HCT116 (cell line): ENCODE measurements around the gene SLC35G3.

Experiments used
- EZH2 ChIP-seq: fragments of 200-600 bp; sonication (generic); IDR thresholded peaks from 2 replicates; pipeline ENCODE4 v1.6.1; 2017; ENCODE audit warnings: antibody characterized with exemption, mixed run types
- POLR2A ChIP-seq: IDR thresholded peaks from 2 replicates; pipeline ENCODE4 v1.7.0; 2011; ENCODE audit warnings: borderline replicate concordance; ENCODE audit not compliant: insufficient read depth, insufficient read length; ENCODE audit errors: extremely low read depth
- POLR2AphosphoS5 ChIP-seq: IDR thresholded peaks from 2 replicates; pipeline ENCODE4 v1.6.1; 2011; ENCODE audit warnings: mild to moderate bottlenecking, low read depth, low read length, moderate library complexity
- RAD21 ChIP-seq: IDR thresholded peaks from 2 replicates; pipeline ENCODE4 v1.6.1; 2012; ENCODE audit warnings: low read depth, mild to moderate bottlenecking
- SRF ChIP-seq: IDR thresholded peaks from 2 replicates; pipeline ENCODE4 v1.6.1; 2012; ENCODE audit warnings: low read depth
- TF ChIP-seq, protein P1 (sequence below), 3 experiments: fragments of 200-600 bp in 1 of 3; sonication (generic) in 1 of 3; IDR thresholded peaks in 2 of 3; conservative IDR thresholded peaks in 1 of 3; 2 replicates each; pipeline ENCODE4 v1.5.1; 2012 to 2017; ENCODE audit warnings: low read depth in 2 of 3, low read length in 2 of 3, antibody characterized with exemption in 1 of 3, borderline replicate concordance in 1 of 3, control low read depth in 1 of 3, mild to moderate bottlenecking in 1 of 3, mixed read lengths in 1 of 3, mixed run types in 1 of 3, moderate library complexity in 1 of 3; ENCODE audit not compliant: insufficient read depth in 1 of 3
- TF ChIP-seq, protein P2 (sequence below): IDR thresholded peaks from 2 replicates; pipeline ENCODE4 v1.6.1; 2012

DNA sequence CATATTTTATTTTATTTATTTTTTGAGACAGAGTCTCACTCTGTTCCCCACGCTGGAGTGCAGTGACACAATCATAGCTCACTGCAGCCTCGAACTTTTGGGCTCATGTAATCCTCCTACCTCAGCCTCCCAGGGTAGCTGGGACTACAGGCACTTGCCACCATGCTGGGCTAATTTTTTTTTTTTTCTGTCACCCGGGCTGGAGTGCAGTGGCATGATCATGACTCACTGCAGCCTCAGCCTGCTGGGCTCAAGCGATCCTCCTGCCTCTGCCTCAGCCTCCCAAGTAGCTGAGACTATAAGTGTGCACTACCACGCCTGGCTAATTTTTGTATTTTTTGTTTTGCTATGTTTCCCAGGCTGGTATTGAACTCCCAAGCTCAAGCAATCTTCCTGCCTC is 29.5 kb downstream of the SLC35G3 start:
- no peak for TF ChIP-seq RAD21
- TF ChIP-seq, protein P1, sequence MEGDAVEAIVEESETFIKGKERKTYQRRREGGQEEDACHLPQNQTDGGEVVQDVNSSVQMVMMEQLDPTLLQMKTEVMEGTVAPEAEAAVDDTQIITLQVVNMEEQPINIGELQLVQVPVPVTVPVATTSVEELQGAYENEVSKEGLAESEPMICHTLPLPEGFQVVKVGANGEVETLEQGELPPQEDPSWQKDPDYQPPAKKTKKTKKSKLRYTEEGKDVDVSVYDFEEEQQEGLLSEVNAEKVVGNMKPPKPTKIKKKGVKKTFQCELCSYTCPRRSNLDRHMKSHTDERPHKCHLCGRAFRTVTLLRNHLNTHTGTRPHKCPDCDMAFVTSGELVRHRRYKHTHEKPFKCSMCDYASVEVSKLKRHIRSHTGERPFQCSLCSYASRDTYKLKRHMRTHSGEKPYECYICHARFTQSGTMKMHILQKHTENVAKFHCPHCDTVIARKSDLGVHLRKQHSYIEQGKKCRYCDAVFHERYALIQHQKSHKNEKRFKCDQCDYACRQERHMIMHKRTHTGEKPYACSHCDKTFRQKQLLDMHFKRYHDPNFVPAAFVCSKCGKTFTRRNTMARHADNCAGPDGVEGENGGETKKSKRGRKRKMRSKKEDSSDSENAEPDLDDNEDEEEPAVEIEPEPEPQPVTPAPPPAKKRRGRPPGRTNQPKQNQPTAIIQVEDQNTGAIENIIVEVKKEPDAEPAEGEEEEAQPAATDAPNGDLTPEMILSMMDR (IDR thresholded peaks at IDR 0.05 in 2 of 3, conservative IDR thresholded peaks at IDR 0.05 in 1 of 3; ENCODE audit: borderline replicate concordance in 1 of 3, insufficient read depth in 1 of 3, low read depth in 2 of 3, low read length in 2 of 3), result no peak
- no peak for TF ChIP-seq SRF
- TF ChIP-seq EZH2, result no peak
- no peak for TF ChIP-seq POLR2A
- no peak for TF ChIP-seq POLR2AphosphoS5
- TF ChIP-seq, protein P2, sequence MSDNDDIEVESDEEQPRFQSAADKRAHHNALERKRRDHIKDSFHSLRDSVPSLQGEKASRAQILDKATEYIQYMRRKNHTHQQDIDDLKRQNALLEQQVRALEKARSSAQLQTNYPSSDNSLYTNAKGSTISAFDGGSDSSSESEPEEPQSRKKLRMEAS, result no peak
